Endometrium (tissue), 2 donors: ENCODE data around the gene RRH.
"Not testable (repeated sequence)": the region's sequence is repeated elsewhere in the genome, so short reads cannot be mapped to it uniquely, and the experiment has no call there.

Experiments used
- FAIRE-seq: peaks from 2 replicates; lab custom pipeline; 2012; peaks lifted over from hg19 to GRCh38; lab: Jason Lieb, UNC
- donor health status: control.
- donor health status: control.

RRH gene

DNA sequence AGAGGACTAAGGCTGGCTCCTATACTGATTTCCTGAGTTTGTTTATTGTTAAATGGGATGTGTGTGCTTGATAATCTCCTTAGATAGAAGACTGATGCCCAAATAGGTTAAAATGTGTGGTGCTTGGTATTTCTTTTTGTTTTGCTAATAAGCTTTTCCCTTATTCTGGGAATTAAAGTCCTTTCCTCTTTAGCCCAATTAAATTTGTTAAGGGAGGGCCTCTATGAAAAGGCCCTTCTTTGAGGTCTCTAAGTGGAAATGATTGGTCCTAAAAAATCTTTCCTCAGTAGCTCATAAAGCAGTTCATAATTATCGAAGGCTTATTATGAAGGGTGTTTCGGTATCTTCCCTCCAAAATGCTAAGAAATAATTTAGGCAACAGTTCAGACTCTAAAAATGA lies at the start of gene RRH:
Gene RRH (plus strand): TSS at position 301 of the 400 bp plus-strand sequence. CDS start 56 bp downstream, at position 357.
- FAIRE-seq, result no peak

GRCh38 chr4:109782092-109782491 lies 45.7 kb upstream of the RRH start:
- FAIRE-seq, result not testable (repeated sequence)

DNA sequence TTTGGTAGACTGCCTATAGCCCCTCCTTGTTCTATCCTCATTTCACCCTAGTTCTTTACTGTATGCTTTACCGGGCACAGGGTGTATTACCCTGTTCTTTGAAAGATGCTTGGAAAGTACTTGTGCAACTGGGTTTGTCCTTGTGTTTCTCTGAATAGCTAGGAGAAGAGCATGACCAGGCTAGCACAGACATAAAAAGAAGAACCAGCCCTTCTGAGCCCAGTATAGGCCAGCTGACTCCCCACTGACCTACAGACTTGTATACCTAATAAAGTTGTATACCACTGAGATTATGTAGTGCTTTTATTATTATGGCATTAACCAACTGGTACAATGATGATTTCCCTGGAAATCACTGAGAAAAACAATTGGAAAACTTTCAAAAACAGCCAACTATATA lies 40.9 kb upstream of the RRH start:
- no peak for FAIRE-seq

- FAIRE-seq, result no peak
Measured at GRCh38 chr4:109787807-109788206, 40.0 kb upstream of the RRH start.

- no peak for FAIRE-seq
Measured at GRCh38 chr4:109795059-109795458, 32.7 kb upstream of the RRH start.

- no peak for FAIRE-seq
Measured at GRCh38 chr4:109798866-109799265, 28.9 kb upstream of the RRH start.

GRCh38 chr4:109801099-109801789 lies 26.5 kb upstream of the RRH start:
- no peak for FAIRE-seq

GRCh38 chr4:109801895-109802319 lies 25.9 kb upstream of the RRH start, which contains the start of gene CFI:
CFI (minus strand) TSS chr4:109801999; CDS start chr4:109801971, 28 bp downstream.
- peak; percentile 94 for FAIRE-seq

DNA sequence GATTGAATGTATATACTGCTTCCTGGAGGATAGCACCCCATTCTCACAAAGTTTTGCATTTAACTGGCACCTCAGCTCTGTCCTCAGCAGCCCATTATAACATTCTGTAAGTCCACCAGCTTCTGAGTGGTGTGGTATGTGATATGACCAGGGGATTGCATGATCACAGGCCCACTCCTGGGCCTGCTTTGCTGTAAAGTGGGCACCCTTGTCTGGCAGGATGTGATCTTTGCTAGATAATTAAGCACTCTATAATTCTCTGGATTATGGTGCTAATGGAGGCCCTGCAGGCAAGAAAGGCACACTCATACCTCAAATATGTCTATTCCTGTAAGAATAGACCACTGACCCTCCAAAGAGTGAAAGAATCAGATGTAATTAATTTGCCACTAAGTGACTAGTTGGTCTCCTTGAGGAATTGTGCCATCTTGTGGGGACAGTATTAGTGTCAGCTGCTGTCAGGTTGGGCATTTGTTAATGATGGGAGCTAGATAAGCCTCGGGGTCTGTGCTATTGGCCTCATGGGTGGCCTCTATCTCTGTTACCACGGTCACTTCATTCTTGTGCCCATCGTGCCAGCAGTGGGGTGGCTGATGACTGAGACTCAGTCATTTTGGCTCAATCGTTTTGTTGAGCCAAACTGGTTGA lies 23.7 kb upstream of the RRH start:
- no peak for FAIRE-seq

DNA sequence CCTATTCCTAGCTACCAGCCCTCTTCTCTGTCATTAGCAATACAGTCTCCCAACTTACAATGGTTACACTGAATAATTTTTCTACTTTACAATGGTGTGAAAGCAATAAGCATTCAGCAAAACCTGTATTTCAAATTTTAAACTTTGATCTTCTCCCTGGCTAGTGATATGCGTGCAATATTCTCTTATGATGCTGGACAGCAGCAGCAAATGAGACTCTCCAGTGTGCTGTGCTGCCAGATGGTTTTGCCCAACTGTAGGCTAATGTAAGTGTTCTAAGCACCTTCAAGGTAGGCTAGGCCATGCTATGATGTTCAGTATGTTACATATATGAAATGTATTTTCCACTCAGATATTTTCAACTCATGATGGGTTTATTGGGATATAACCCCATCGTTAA lies 18.1 kb upstream of the RRH start:
- no peak for FAIRE-seq

DNA sequence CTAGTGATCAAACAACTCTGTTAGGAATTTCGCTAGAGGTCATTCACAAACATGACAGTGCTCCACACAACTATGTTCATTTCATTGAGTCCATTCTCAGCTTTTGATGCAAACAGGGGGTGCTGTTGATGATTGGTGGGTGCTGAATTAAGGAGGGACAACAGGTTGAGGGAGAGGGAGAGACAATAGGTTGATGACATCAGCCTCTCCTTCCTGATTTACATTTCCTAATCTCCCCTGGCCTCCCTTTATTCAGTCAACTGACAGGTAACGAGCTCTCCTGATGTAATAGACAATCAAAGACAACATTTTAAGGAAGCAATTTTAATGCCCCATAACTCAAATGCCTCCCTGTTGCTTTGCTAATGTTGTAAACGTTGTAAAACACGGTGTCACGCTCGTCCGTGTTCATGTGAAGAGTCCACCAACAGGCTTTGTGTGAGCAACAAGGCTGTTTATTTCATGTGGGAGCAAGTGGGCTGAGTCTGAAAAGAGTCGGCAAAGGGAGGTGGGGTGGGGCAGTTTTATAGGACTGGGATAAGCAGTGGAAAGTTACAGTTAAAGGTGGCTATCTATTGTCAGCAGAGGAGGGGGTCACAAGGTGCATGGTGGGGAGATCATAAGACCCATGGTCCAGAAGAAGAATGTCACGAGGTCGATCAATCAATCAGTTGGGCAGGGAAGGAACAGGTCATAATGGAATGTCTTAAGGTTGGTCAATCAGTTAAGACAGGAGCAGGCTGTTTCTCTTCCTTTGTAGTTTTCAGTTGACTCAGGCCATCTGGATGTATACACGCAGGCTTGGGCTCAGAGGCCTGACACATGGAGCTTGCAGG lies 17.0 kb upstream of the RRH start:
- FAIRE-seq, result no peak

DNA sequence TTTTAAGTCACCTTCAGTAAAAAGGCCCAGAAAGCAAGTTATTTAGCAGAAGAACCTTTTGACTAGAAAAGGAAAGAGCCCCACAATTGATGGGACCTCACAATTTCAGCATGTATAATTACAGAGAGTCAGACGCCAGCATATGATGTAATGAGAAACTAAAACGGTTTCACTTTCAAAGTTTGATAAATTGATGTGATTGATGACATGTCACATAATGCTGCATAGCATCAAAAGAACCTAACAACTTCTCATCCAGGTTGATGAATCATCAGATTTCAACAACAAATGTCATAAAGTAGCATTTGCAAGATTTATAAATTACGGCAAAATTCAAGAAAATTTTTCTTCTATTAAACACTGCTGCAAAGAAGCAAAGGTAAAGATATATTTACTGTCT lies 16.1 kb upstream of the RRH start:
- no peak for FAIRE-seq

DNA sequence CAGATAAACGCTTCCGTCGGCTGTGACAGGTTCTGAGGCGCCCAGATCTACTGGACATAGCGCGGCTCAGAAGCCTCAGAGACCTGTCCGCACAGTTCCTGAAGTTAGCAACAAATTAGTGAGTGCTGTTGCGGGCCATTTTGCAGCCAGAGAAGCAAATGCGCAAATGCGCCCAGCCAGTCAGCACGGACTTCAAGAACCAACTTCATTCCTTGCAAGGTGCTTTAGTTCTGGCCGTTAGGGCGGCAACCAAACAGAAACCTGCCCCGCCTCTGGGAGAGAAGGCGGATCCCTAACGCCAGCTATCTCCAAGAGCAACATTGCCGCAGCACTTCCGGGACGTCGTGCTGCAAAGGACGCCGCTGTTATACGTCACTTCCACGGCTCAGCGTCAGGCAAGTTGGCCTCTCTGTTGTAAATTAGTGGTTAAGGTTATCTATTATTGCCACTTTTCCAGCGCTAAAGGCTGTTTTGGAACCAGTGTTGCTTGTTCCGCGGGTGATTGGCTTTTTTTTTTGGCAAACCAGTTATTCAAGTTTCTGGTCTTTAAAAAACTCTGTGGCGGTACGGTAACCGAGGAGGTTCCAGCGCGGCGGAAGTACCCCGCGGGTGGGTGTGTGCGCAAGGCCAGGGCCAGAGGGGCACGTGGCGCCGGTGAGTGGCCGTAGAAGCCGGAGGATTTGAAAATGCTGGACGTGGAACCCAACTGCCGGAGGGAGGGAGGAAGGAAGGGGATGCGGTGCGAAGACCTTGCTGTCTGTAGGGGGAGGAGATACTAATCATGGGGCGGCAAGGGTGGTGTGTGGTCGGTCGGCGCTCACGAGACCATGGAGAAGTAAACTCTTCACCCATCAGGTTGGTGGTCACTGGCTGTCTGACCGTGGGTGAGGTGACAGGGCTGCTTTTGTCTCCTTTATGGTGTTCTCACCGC lies 12.4 kb upstream of the RRH start, which contains the start of gene GAR1:
Gene GAR1 (plus strand): TSS at position 612 of the 931 bp plus-strand sequence. CDS start 403 bp downstream, outside the sequence.
- FAIRE-seq, result peak; percentile 94

- FAIRE-seq, result no peak
Measured at GRCh38 chr4:109816082-109816442, 11.7 kb upstream of the RRH start.

DNA sequence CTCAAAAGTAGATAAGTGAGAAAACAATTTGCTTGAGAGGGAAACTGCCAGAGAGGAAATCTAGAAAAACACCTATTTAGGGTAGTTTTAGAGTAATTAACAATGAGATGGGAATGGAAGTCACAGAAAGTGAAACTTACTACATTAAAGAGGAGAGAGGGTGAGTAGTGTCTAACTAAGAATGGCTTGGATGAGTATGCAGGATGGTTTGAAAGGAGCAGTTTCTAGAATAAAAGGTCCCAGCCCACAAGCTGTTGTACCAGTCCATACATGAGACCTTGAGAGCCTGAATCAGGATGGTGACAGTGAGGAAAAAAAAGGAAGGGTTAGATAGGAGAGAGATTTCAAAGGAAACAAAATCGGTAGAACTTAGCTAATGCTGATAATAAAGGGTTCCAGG lies 10.9 kb upstream of the RRH start:
- no peak for FAIRE-seq

GRCh38 chr4:109818268-109818667 lies 9.5 kb upstream of the RRH start:
- no peak for FAIRE-seq

DNA sequence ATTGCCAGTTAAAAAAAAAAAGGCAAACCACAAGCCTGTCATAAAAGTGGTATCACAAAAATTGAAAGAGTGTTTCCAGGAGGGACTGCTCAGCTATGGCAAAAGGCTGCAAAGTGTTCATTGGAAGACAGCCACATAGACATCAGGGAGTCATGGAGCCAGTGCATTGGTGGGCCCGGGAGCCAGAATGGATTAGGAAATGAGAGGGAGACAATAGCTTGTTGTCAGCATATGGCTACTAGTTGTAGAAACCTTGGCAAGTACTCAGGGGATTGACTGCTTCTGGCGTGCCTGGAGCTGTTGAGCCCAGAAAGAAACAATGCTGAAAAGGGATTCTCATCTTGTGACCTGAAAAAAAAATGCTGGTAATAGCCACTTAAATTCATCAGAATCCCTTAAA lies 7.2 kb upstream of the RRH start:
- FAIRE-seq, result no peak

DNA sequence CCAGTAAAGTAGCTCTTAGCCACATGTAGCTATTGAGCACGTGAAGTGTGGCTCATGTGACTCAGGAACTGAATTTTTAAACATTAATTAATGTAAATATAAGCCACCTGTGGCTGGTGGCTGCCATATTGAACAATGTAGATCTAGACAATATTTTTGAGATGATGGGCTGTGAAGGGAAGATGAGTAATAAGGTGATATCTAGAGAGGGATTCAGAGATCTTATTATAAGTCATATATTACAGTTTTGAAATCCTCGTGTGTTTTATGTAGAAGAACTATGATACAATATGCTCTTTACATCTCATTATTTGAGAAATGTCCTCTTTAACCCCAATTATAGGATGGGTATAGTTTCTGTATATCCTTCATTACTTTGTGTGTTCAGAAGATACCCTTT lies 6.6 kb upstream of the RRH start:
- FAIRE-seq, result no peak

GRCh38 chr4:109826719-109827118 lies 1.1 kb upstream of the RRH start:
- peak; percentile 80 for FAIRE-seq

- FAIRE-seq, result no peak
Measured at GRCh38 chr4:109833756-109834155, 6.0 kb downstream of the RRH start.

DNA sequence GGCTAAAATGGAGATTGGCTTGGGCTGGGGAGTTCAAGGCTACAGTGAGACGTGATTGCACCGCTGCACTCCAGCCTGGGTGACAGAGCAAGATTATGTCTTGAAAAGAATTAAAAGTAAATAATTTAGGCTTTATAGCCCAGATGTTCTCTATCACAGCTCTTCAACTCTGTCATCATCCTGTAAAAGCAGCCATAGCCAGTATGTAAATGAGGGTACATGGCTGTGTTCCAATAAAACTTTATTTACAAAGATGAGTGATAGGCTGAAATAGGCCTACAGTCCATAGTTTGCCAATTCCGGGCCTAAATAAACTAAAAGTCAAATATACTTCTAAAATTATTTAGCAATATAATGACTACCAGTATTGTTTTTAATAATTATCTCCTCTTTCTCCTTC lies 9.2 kb downstream of the RRH start:
- FAIRE-seq, result no peak
